ENCODE measurements around the gene PLCG2.

DNA sequence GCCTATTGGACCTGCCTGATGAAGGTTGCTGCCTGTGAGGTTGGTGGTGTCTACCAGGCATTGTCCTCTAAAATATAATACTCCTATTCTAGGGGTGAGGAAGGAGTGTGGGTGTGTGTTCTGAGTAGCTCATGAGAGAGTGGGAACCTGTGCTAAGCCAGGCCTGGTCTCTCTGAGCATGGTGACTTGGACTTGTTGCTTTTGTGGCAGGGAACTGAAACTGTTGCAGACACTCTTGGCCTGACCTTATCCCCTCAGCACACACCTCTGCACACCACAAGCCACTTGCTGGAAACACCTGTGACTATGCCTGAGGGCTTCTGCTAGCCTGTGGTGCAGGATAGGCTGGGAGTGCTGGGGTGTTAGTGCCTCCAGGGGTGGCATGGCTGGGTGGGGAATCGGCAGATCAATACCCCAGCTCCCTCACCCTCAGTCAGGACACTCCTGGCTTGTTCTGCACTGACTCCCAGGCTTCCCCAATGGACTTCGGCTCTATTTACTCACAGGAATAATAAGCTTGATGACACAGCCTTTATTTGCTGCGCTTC lies 29.9 kb downstream of the PLCG2 start:
- TF ChIP-seq POLR2A (IDR thresholded peaks at IDR 0.05), result no peak
- TF ChIP-seq, protein P1, sequence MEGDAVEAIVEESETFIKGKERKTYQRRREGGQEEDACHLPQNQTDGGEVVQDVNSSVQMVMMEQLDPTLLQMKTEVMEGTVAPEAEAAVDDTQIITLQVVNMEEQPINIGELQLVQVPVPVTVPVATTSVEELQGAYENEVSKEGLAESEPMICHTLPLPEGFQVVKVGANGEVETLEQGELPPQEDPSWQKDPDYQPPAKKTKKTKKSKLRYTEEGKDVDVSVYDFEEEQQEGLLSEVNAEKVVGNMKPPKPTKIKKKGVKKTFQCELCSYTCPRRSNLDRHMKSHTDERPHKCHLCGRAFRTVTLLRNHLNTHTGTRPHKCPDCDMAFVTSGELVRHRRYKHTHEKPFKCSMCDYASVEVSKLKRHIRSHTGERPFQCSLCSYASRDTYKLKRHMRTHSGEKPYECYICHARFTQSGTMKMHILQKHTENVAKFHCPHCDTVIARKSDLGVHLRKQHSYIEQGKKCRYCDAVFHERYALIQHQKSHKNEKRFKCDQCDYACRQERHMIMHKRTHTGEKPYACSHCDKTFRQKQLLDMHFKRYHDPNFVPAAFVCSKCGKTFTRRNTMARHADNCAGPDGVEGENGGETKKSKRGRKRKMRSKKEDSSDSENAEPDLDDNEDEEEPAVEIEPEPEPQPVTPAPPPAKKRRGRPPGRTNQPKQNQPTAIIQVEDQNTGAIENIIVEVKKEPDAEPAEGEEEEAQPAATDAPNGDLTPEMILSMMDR (IDR thresholded peaks at IDR 0.05), result no peak
